Stomach (tissue), 9 donors: ENCODE data around the gene LY86. TPM values are rescaled to one million over a fixed set of nuclear protein-coding genes. Genes with fewer than 3 reads are reported as not detected.

Experiments
- DNase-seq, 2 donors: peaks; one replicate each; pipeline versions ENCODE4 v3.0.0 to v3.0.0-alpha.2; 2013 to 2019
- H3K27ac ChIP-seq, 5 donors: fragments of 200-600 bp in 4 of 5; sonication (generic) in 4 of 5; one replicate each; pipeline ENCODE4 v1.5.1; 2013 to 2019; ENCODE audit warnings: mild to moderate bottlenecking in 1 of 5, moderate library complexity in 1 of 5
- H3K27me3 ChIP-seq, 3 donors: fragments of 200-600 bp; sonication (generic); one replicate each; pipeline ENCODE4 v1.5.1; 2017 to 2019; ENCODE audit warnings: mixed run types in 1 of 3
- H3K36me3 ChIP-seq, 4 donors: fragments of 200-600 bp; sonication (generic); 1 replicate in 3 of 4; 2 replicates in 1 of 4; pipeline ENCODE4 v1.5.1; 2016 to 2019
- H3K4me1 ChIP-seq, 4 donors: fragments of 200-600 bp; sonication (generic); one replicate each; pipeline ENCODE4 v1.5.1; 2016 to 2019
- H3K4me3 ChIP-seq, 4 donors: fragments of 200-600 bp; sonication (generic) in 3 of 4; one replicate each; pipeline ENCODE4 v1.5.1; 2016 to 2019; ENCODE audit warnings: mild to moderate bottlenecking in 1 of 4
- H3K9me3 ChIP-seq, 4 donors: fragments of 200-600 bp; sonication (generic); one replicate each; pipeline ENCODE4 v1.5.1; 2016 to 2019
- EP300 ChIP-seq: sonication (generic); formaldehyde crosslinking; IDR thresholded peaks from one replicate; pipeline ENCODE4 v1.6.1; 2017; ENCODE audit warnings: antibody characterized with exemption
- POLR2A ChIP-seq, 4 donors: fragments of 450-650 bp; IDR thresholded peaks; one replicate each; pipeline ENCODE4 v1.6.1; 2016; ENCODE audit warnings: antibody characterized with exemption in 4 of 4, control low read depth in 2 of 4, mild to moderate bottlenecking in 1 of 4, moderate library complexity in 1 of 4
- POLR2AphosphoS5 ChIP-seq, 3 donors: sonication (generic); formaldehyde crosslinking; IDR thresholded peaks; one replicate each; pipeline ENCODE4 v1.6.1; 2016; ENCODE audit warnings: antibody characterized with exemption in 3 of 3
- WGBS, 5 donors: extraction: QIAGEN DNeasy Blood & Tissue Kit in 3 of 5; methylation state at CpG; one replicate each; pipeline versions ENCODE4 v1.1.5 to v1.1.7; 2013 to 2018; 5-methylcytosine and 5-hydroxymethylcytosine counted together
- intact Hi-C: fragments of 100-400 bp; cut with DNase I; formaldehyde crosslinking; loops from one replicate; pipeline ENCODE4 v1.15.1; 2023; ENCODE audit warnings: low total_unique reads
- polyA plus RNA-seq, 3 donors: library from polyadenylated mRNA; stranded (reverse); fragments of 200-250 nt; gene quantifications; one replicate each; pipeline ENCODE4 v1.2.3, GENCODE V29; 2013
- total RNA-seq, 5 donors: library from RNA; depleted of rRNA; stranded (reverse); fragments of >200 nt; gene quantifications; one replicate each; pipeline versions ENCODE4 v1.1.0 to v1.2.3, GENCODE V29; 2014 to 2016
- TF ChIP-seq, protein P1 (sequence below), 7 experiments: fragments of 450-650 bp in 4 of 7; fragments of 200-600 bp in 3 of 7; sonication (generic) in 3 of 7; IDR thresholded peaks; one replicate each; pipeline ENCODE4 v1.5.1; 2016 to 2019; ENCODE audit warnings: antibody characterized with exemption in 7 of 7, control low read depth in 2 of 7, mild to moderate bottlenecking in 1 of 7
- donor health status: healthy with polysubstance abuse.
- donor health status: Bipolar disorder and iron deficiency.
- donor health status: healthy.

Gene LY86
- total and polyA plus RNA-seq, 8 donors, result 2.4 to 3.6 (median 2.7) TPM; not detected in 3

DNA sequence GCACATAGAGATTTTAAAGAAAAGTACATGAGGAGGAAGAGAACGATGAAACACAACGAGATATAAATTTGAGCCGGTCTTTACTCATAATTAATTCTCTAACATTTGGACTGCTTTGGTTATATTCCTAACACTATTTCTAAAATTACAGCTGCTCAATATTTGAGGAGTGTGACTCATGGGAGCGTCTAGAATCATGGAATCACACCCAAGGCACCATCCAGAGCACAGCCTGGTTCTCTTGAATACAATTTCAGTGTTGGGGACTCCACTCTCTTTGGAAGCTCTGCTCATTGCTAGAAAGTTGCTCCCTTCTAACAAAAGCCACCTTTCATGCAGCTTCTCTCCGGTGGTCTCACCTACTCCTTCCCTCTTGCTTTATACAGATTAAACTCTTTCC, 64.4 kb downstream of the LY86 start:
- Histone ChIP-seq H3K27ac (no peak overlapping the region), H3K36me3 (no peaks in the 10 kb centered on the region), H3K4me1 (peaks cover 0 to 11% (median 0%) of the 10 kb centered on the region in 4 donors), H3K27me3 (no peaks in the 10 kb centered on the region), H3K4me3 (no peak overlapping the region), H3K9me3 (no peaks in the 10 kb centered on the region)
- no peak for DNase-seq
- 83 to 87% (median 85%) methylated on average over 5 of the region's 5 CpGs for WGBS, 5 donors
- intact Hi-C loops, result no loop called here
- TF ChIP-seq POLR2A (IDR thresholded peaks at IDR 0.05), result no peak
- TF ChIP-seq POLR2AphosphoS5 (IDR thresholded peaks at IDR 0.05), result no peak
- TF ChIP-seq, protein P1, sequence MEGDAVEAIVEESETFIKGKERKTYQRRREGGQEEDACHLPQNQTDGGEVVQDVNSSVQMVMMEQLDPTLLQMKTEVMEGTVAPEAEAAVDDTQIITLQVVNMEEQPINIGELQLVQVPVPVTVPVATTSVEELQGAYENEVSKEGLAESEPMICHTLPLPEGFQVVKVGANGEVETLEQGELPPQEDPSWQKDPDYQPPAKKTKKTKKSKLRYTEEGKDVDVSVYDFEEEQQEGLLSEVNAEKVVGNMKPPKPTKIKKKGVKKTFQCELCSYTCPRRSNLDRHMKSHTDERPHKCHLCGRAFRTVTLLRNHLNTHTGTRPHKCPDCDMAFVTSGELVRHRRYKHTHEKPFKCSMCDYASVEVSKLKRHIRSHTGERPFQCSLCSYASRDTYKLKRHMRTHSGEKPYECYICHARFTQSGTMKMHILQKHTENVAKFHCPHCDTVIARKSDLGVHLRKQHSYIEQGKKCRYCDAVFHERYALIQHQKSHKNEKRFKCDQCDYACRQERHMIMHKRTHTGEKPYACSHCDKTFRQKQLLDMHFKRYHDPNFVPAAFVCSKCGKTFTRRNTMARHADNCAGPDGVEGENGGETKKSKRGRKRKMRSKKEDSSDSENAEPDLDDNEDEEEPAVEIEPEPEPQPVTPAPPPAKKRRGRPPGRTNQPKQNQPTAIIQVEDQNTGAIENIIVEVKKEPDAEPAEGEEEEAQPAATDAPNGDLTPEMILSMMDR (IDR thresholded peaks at IDR 0.05), result no peak
- TF ChIP-seq EP300, result no peak

DNA sequence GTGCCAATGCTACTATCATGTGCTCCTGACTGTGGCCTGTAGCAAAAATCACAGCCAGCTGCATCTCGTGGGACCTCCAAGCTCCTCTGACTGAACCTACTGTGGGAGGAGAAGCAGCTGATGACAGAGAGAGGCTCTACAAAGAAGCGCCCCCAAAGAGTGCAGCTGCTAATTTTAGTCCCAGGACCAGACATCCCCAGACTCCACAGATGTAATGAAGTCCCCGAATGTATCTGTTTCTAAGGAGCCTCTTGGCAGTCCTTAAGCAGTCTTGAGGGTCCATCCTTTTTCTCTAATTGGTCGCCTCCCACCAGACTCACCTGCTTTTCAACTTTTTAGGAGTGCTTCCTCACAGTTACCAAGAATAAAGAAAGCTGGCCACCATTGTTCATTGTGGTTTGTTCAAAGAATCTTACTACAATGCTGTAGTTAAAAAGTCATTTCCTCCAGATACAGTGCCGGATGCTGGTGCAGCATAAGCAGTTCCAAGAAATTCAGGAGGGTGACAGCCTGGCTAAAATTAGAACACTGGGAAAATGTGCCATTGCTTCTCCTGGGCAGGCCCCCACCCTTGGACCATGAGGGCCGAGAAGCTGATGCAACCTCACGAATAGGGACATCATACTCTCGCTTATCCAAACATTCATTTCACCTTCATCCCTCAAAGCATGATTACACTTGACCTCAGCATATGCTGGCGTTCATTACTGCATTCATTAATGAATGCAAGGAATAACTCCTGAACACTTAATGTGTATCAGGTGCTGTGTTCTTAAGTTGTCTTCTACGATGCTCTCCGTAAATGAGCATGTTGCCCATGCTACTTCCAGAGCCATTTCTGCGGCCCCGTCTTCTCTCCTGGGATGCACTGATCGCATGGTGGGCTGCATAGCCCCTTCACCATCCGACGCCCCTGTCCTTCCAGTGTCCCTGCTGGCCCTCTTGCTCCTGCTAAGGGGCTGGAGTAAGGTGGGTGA, 66.4 kb downstream of the LY86 start:
- Histone ChIP-seq H3K36me3 (no peaks in the 10 kb centered on the region), H3K9me3 (no peaks in the 10 kb centered on the region), H3K27me3 (no peaks in the 10 kb centered on the region), H3K4me1 (peaks cover 0 to 11% (median 0%) of the 10 kb centered on the region in 4 donors), H3K27ac (peak overlapping the region in 2 of 5 donors; percentile 28 to 46), H3K4me3 (no peak overlapping the region)
- 64 to 76% (median 71%) methylated on average over 16 of the region's 16 CpGs for WGBS, 5 donors
- DNase-seq, result peak in 1 of 2 donors; percentile 72
- no peak for TF ChIP-seq POLR2A (IDR thresholded peaks at IDR 0.05)
- no peak for TF ChIP-seq EP300
- TF ChIP-seq, protein P1 (IDR thresholded peaks at IDR 0.05), result no peak
- no peak for TF ChIP-seq POLR2AphosphoS5 (IDR thresholded peaks at IDR 0.05)
- intact Hi-C loops, result no loop called here

DNA sequence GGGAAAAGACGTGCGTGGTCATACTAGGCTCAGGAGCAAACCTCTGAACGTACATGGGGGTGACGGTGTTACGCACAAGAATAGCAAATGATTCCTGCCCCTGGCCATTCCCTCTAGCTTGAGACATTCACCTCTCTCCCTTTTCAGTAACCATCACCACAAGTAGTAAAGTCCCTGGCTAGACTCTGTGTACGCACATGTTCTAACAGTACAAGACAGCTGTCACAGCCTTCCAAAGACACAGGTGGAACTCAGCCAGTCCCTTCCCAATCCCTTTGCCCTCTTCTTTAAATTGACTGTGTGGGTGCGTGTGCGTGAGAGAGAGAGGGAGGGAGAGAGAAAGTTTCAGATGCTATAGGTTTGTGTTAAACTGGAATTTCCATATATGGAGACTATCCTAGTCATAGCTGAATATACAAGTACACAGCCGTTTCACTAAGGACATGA, 67.3 kb downstream of the LY86 start:
- Histone ChIP-seq H3K4me1 (peaks cover 0 to 11% (median 0%) of the 10 kb centered on the region in 4 donors), H3K9me3 (no peaks in the 10 kb centered on the region), H3K27ac (peak overlapping the region in 2 of 5 donors; percentile 27 to 46), H3K27me3 (no peaks in the 10 kb centered on the region), H3K36me3 (no peaks in the 10 kb centered on the region), H3K4me3 (no peak overlapping the region)
- TF ChIP-seq EP300, result no peak
- TF ChIP-seq, protein P1 (IDR thresholded peaks at IDR 0.05), result no peak
- no peak for TF ChIP-seq POLR2AphosphoS5 (IDR thresholded peaks at IDR 0.05)
- no peak for TF ChIP-seq POLR2A (IDR thresholded peaks at IDR 0.05)
- intact Hi-C loops, result no loop called here
- no peak for DNase-seq
- 81 to 87% (median 84%) methylated on average over 9 of the region's 9 CpGs for WGBS, 5 donors

DNA sequence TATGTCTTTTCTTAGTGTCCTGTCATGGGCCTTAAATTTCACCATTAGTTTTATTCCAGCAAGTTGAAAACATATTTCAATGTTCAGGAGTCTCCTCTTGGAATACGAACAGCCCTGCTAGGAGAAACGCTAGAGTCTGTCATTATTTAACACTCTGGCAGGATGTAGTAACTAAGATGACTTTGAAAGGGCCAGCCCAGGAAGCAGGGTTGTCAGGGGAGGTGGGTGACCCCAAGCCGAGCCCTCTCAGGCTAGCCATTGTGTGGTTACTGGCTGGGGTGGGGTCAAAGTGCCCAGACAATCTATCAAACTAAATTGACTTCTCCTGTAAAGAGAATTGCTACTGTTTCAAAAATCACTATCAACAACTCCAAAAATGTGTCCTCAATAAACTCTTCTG, 67.8 kb downstream of the LY86 start:
- Histone ChIP-seq H3K36me3 (no peaks in the 10 kb centered on the region), H3K27me3 (no peaks in the 10 kb centered on the region), H3K9me3 (no peaks in the 10 kb centered on the region), H3K4me1 (peaks cover 0 to 15% (median 0%) of the 10 kb centered on the region in 4 donors), H3K4me3 (no peak overlapping the region), H3K27ac (no peak overlapping the region)
- WGBS, 5 donors, result 42 to 60% (median 51%) methylated on average over 3 of the region's 3 CpGs
- DNase-seq, result no peak
- TF ChIP-seq EP300, result no peak
- no peak for TF ChIP-seq POLR2AphosphoS5 (IDR thresholded peaks at IDR 0.05)
- intact Hi-C loops, result no loop called here
